Endothelial cell of umbilical vein (primary cell): ENCODE results near the gene ATP2B2.

ENCODE experiments used
- CTCF ChIP-seq, 2 donors: IDR thresholded peaks; 1 replicate in 1 of 2; 2 replicates in 1 of 2; pipeline ENCODE4 v1.5.1; 2011; ENCODE audit warnings: low read length in 2 of 2, mild to moderate bottlenecking in 2 of 2, moderate library complexity in 2 of 2, control low read depth in 1 of 2, inconsistent platforms in 1 of 2, low read depth in 1 of 2; ENCODE audit not compliant: insufficient read depth in 1 of 2; ENCODE audit errors: extremely low read depth in 1 of 2
- EZH2 ChIP-seq: IDR thresholded peaks from 2 replicates; pipeline ENCODE4 v1.6.1; 2012; ENCODE audit warnings: borderline replicate concordance, low read depth, mild to moderate bottlenecking, moderate library complexity, low read length, inconsistent platforms; ENCODE audit not compliant: severe bottlenecking
- MAX ChIP-seq: IDR thresholded peaks from 2 replicates; pipeline ENCODE4 v1.6.1; 2011; ENCODE audit not compliant: insufficient read depth, insufficient read length
- POLR2A ChIP-seq: IDR thresholded peaks from 2 replicates; pipeline ENCODE4 v1.6.1; 2012; ENCODE audit warnings: low read depth, mild to moderate bottlenecking, control low read depth, low read length
- POLR2AphosphoS5 ChIP-seq: IDR thresholded peaks from 2 replicates; pipeline ENCODE4 v1.6.1; 2012; ENCODE audit warnings: low read depth, mild to moderate bottlenecking, control low read depth, low read length, moderate library complexity; ENCODE audit not compliant: insufficient read depth

- TF ChIP-seq CTCF (IDR thresholded peaks at IDR 0.05; ENCODE audit: extremely low read depth in 1 of 2, insufficient read depth in 1 of 2, low read depth in 1 of 2, low read length in 2 of 2) (no peak), MAX (no peak), EZH2 (no peak), POLR2A (no peak), POLR2AphosphoS5 (no peak)
Observed at GRCh38 chr3:10494180-10494579, 11.2 kb downstream of the ATP2B2 start.
